SU-DHL-6 (cell line): ENCODE data around the gene FXYD4.

Experiments
- CTCF ChIP-seq: fragments of 200-600 bp; sonication (generic); IDR thresholded peaks from one replicate; pipeline ENCODE4 v1.5.1; 2017; ENCODE audit warnings: antibody characterized with exemption, mild to moderate bottlenecking, low read length, moderate library complexity; ENCODE audit not compliant: insufficient read depth, poor library complexity, severe bottlenecking
- EZH2phosphoT487 ChIP-seq: fragments of 200-600 bp; sonication (generic), shearing (Covaris generic); conservative IDR thresholded peaks from 2 replicates; pipeline ENCODE4 v1.6.1; 2018; ENCODE audit warnings: mild to moderate bottlenecking, antibody characterized with exemption, low read length, moderate library complexity, mixed read lengths

GRCh38 chr10:43348511-43349312 is 22.7 kb upstream of the FXYD4 start:
- peak; percentile 96 for TF ChIP-seq CTCF
- TF ChIP-seq EZH2phosphoT487, result no peak
